HUES6 (cell line): ENCODE data around the gene ZBTB17.
"Not testable (repeated sequence)": the region's sequence is repeated elsewhere in the genome, so short reads cannot be mapped to it uniquely, and the experiment has no call there.

Experiments
- H3K27ac ChIP-seq: 2 replicates; pipeline ENCODE4 v1.7.0; 2013; ENCODE audit warnings: low read depth, mild to moderate bottlenecking, low read length, inconsistent platforms
- H3K27me3 ChIP-seq: 2 replicates; pipeline ENCODE4 v1.6.1; 2013; ENCODE audit warnings: low read length; ENCODE audit not compliant: control insufficient read depth, insufficient read depth
- H3K36me3 ChIP-seq: 2 replicates; pipeline ENCODE4 v1.6.1; 2013; ENCODE audit warnings: low read length; ENCODE audit not compliant: control insufficient read depth, insufficient read depth
- H3K4me1 ChIP-seq: 2 replicates; pipeline ENCODE4 v1.6.1; 2013; ENCODE audit warnings: low read length; ENCODE audit not compliant: control insufficient read depth, insufficient read depth
- H3K4me3 ChIP-seq: 2 replicates; pipeline ENCODE4 v1.5.1; 2013; ENCODE audit warnings: low read depth, low read length
- H3K9ac ChIP-seq: one replicate; pipeline ENCODE4 v1.6.1; 2013; ENCODE audit warnings: mild to moderate bottlenecking, low read length
- H3K9me3 ChIP-seq: 2 replicates; pipeline ENCODE4 v1.6.1; 2013; ENCODE audit warnings: low read depth, low read length; ENCODE audit not compliant: control insufficient read depth, insufficient read depth

ZBTB17 gene

GRCh38 chr1:15899266-15899665 lies 76.6 kb downstream of the ZBTB17 start:
- Histone ChIP-seq H3K36me3 (peaks cover 3% of the 10 kb centered on the region; the same call in 1 of the 2 replicates), H3K4me1 (peaks cover 16% of the 10 kb centered on the region), H3K27ac (no peak overlapping the region), H3K9ac (no peak overlapping the region), H3K4me3 (no peak overlapping the region), H3K27me3 (no peaks in the 10 kb centered on the region), H3K9me3 (no peaks in the 10 kb centered on the region)

GRCh38 chr1:15896841-15897610 lies 78.9 kb downstream of the ZBTB17 start:
- peaks cover 16% of the 10 kb centered on the region for H3K4me1 ChIP-seq
- not testable (repeated sequence) for H3K27ac ChIP-seq

GRCh38 chr1:15895233-15895632 lies 80.7 kb downstream of the ZBTB17 start:
- peaks cover 3% of the 10 kb centered on the region; the same call in 1 of the 2 replicates for H3K36me3 ChIP-seq

More at GRCh38 chr1:15896841-15897610, 78.9 kb downstream of the ZBTB17 start:
- H3K27me3 ChIP-seq, H3K9me3 ChIP-seq, H3K4me3 ChIP-seq, H3K9ac ChIP-seq, H3K36me3 ChIP-seq: not testable (repeated sequence)

GRCh38 chr1:15892857-15893599 lies 82.9 kb downstream of the ZBTB17 start:
- not testable (repeated sequence) for H3K27me3 ChIP-seq, H3K9me3 ChIP-seq, H3K36me3 ChIP-seq, H3K4me1 ChIP-seq, H3K4me3 ChIP-seq, H3K9ac ChIP-seq
- H3K27ac ChIP-seq = peak overlapping the region; percentile 49; the same call in 1 of the 2 replicates

More at GRCh38 chr1:15895233-15895632, 80.7 kb downstream of the ZBTB17 start:
- Histone ChIP-seq H3K9me3 (no peaks in the 10 kb centered on the region), H3K27me3 (no peaks in the 10 kb centered on the region), H3K4me1 (peaks cover 4% of the 10 kb centered on the region; the same call in 1 of the 2 replicates), H3K27ac (no peak overlapping the region), H3K9ac (no peak overlapping the region), H3K4me3 (no peak overlapping the region)
